22Rv1 (cell line): Measurements from ENCODE around the gene AKAP8L.
"Not testable (repeated sequence)": the region's sequence is repeated elsewhere in the genome, so short reads cannot be mapped to it uniquely, and the experiment has no call there.

ENCODE experiments used
- H3K27ac ChIP-seq: fragments of 450-650 bp; 2 replicates; pipeline ENCODE4 v1.5.1; 2017
- ZFX ChIP-seq: fragments of 450-650 bp; IDR thresholded peaks from 2 replicates; pipeline ENCODE4 v1.6.1; 2017; ENCODE audit warnings: antibody characterized with exemption, borderline replicate concordance
- TF ChIP-seq, protein P1 (sequence below): fragments of 450-650 bp; IDR thresholded peaks from 2 replicates; pipeline ENCODE4 v1.5.1; 2017; ENCODE audit warnings: mild to moderate bottlenecking

AKAP8L gene

GRCh38 chr19:15367439-15367838 lies 51.3 kb downstream of the AKAP8L start:
- no peak overlapping the region for H3K27ac ChIP-seq
- TF ChIP-seq, protein P1, sequence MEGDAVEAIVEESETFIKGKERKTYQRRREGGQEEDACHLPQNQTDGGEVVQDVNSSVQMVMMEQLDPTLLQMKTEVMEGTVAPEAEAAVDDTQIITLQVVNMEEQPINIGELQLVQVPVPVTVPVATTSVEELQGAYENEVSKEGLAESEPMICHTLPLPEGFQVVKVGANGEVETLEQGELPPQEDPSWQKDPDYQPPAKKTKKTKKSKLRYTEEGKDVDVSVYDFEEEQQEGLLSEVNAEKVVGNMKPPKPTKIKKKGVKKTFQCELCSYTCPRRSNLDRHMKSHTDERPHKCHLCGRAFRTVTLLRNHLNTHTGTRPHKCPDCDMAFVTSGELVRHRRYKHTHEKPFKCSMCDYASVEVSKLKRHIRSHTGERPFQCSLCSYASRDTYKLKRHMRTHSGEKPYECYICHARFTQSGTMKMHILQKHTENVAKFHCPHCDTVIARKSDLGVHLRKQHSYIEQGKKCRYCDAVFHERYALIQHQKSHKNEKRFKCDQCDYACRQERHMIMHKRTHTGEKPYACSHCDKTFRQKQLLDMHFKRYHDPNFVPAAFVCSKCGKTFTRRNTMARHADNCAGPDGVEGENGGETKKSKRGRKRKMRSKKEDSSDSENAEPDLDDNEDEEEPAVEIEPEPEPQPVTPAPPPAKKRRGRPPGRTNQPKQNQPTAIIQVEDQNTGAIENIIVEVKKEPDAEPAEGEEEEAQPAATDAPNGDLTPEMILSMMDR, result no peak
- TF ChIP-seq ZFX, result no peak

DNA sequence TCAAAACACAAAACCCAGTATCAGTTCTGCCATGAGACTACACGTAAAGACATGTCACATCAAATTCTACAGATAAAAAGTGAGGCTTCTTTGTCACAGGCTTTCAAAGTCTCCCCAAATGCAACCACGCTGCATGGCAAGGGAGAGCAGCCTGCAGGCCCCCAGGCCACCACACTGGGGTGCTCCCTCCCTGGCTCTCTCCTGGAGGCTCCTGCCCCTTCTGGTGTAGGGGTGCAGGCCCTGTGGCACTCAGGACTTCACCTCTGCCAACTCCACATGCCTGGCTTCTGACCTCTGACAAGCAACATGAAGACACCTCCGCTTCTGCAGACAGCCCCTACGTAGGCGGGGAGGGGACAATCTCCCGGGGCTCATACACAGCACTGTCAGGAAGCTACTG lies 53.5 kb downstream of the AKAP8L start:
- TF ChIP-seq, protein P1, result no peak
- no peak overlapping the region for H3K27ac ChIP-seq

- H3K27ac ChIP-seq, result not testable (repeated sequence)
These were observed 55.0 kb downstream of the AKAP8L start for GRCh38 chr19:15363791-15364190.

DNA sequence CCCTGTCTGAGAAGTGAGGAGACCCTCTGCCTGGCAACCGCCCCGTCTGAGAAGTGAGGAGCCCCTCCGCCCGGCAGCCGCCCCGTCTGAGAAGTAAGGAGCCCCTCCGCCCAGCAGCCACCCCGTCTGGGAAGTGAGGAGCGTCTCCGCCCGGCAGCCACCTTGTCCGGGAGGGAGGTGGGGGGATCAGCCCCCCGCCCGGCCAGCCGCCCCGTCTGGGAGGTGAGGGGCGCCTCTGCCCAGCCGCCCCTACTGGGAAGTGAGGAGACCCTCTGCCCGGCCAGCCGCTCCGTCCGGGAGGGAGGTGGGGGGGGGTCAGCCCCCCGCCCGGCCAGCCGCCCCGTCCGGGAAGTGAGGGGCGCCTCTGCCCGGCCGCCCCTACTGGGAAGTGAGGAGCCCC lies 55.7 kb downstream of the AKAP8L start:
- not testable (repeated sequence) for H3K27ac ChIP-seq

GRCh38 chr19:15360015-15360414 lies 58.8 kb downstream of the AKAP8L start:
- not testable (repeated sequence) for H3K27ac ChIP-seq

DNA sequence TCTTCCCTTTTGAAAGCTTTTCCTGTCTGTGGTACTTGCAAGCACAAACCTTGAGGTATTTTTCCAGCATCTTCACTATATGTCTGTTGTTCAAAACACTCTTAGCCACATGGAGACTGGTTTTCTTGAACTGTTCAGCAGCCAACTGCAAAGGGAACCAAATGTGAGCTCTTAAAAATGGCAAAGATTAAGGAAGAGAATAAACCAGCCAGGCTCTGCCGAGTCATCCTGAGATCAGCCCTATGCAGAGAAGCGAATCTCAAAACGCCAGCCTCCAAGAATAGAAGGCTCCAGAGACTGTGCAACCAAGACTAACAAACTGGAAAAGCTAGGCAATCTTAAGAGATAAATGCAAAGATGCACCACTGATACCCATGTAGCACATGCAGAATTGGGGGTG lies 59.9 kb downstream of the AKAP8L start:
- no peak for TF ChIP-seq ZFX
- TF ChIP-seq, protein P1, result no peak
- H3K27ac ChIP-seq, result no peak overlapping the region

DNA sequence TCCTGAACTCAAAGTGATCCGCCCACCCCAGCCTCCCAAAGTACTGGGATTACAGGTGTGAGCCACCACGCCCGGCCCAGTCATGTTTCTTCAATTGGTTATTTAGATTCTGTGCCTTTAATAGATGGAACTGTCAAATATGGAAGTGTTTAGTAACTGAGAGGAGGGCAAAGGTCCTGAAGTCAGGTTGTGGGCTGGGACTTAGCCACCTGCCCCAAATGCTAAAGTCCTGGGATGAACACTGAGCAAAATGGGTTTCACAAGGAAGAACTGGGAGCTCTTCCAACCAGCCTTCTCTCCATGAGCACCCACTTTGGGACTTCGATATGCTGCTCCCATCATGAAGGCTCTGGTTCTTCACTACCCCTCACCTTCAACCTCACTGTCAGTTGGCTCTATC lies 60.9 kb downstream of the AKAP8L start:
- no peak for TF ChIP-seq ZFX
- TF ChIP-seq, protein P1, result no peak
- H3K27ac ChIP-seq, result no peak overlapping the region

DNA sequence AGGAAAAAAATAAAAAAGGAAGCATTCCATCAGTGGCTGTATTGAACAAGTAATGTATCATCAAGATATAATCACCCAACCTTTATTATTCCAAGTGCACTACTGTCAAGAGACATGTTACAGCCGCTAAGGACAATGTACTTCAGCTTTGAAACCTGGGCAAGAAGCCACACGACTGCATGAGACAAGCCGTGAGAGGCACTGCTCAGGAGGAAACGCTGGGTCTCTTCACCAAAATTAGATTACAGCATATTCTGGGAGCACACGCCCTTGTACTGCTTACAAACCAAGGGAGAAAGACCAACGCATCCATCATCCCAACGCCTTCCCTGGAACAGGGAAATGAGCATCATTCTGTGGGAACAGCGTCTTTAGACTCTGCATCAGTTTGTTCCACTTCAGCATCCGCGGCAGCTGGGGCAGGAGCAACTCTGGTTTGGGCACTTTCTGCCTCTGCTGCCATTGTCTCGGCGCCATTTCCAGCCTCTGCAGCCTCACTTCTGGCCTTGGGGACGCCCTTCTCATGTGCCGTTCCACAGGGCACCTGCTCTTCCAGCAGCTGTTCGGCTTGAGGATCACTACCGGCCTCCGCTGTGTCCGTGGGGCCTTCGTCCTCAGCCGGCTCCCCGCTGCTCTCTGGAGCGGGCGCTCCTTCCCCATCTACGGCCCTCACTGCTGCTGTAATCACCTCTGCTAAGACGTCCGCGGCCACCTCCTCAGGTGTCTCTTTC lies 64.1 kb downstream of the AKAP8L start:
- H3K27ac ChIP-seq, result no peak overlapping the region
- TF ChIP-seq ZFX, result no peak
- TF ChIP-seq, protein P1, result no peak

DNA sequence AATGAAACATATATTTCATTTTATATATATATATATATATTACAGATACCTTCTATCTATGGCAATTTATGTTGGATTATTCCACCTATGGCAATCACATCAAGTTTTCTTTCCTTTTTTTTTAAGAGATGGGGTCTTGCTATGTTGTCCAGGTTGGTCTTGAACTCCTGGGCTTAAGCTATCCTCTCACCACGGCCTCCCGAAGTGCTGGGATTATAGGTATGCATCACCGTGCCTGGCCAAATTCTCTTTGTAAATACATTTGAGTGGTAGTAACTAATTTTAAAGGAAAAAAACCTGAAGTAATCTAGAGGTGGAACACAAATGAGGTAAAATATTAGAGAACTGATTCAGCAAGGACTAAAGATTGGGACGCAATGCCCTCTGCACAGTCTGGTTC lies 64.9 kb downstream of the AKAP8L start:
- TF ChIP-seq, protein P1, result no peak
- TF ChIP-seq ZFX, result no peak

DNA sequence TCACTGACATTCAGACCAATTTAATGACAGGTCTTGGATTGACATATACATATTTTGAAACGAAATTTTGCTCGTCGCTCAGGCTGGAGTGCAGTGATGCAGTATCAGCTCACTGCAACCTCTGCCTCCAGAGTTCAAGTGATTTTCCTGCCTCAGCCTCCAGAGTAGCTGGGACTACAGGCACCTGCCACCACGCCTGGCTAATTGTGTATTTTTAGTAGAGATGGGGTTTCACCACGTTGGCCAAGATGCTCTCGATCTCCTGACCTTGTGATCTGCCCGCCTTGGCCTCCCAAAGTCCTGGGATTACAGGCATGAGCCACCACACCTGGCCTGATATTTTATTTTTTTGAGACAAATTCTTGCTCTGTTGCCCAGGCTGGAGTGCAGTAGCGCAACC lies 66.3 kb downstream of the AKAP8L start:
- not testable (repeated sequence) for H3K27ac ChIP-seq

More for the DNA sequence above, 64.9 kb downstream of the AKAP8L start:
- no peak overlapping the region for H3K27ac ChIP-seq

- H3K27ac ChIP-seq, result not testable (repeated sequence)
These were observed 77.5 kb downstream of the AKAP8L start for GRCh38 chr19:15341328-15341727.
